HG02981 (cell line): ENCODE measurements around the gene RASD1.
"Not testable (repeated sequence)": the region's sequence is repeated elsewhere in the genome, so short reads cannot be mapped to it uniquely, and the experiment has no call there.

Source experiments
- ATAC-seq: cut with Tn5 transposase; IDR thresholded peaks from one replicate; pipeline ENCODE4 v1.9.1; 2021; ENCODE audit warnings: mild to moderate bottlenecking, moderate library complexity; ENCODE audit not compliant: unreplicated experiment

RASD1 gene

DNA sequence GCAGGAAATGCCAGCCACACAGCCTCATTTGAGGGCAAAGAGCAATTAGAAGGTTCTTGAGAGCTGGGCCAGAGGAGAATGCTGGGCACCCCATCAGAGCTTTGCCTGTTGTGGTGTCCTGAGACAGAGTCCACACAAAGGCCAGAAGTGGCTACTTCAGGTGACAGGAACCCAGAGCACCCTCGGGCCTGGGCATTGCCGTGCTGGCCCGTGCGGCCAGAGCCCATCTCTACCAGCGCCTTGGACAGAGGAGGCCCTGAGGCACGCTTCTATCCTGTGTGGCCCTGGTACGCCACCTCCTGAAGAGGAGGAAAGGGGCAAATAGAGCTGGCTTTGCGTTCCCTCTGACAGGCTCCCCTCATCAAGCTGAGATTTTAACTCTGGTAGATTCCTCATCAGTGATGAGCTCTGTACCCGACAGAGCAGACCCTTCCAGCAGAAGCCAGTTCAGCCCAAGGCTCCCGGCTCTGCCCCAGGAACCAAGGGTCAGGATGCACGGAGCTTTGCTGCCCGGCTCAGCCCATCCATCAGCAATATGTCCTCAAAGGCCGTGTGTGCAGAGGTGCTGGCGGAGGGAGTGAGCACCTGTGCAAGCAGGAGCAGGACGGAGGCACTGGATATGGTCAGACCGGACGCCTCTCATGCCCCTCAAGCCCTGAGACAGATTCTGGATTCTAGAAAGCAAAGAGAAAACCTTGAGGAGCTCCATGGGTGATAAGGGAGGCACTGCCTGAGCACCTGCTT, 3.4 kb upstream of the RASD1 start:
- no peak for ATAC-seq

DNA sequence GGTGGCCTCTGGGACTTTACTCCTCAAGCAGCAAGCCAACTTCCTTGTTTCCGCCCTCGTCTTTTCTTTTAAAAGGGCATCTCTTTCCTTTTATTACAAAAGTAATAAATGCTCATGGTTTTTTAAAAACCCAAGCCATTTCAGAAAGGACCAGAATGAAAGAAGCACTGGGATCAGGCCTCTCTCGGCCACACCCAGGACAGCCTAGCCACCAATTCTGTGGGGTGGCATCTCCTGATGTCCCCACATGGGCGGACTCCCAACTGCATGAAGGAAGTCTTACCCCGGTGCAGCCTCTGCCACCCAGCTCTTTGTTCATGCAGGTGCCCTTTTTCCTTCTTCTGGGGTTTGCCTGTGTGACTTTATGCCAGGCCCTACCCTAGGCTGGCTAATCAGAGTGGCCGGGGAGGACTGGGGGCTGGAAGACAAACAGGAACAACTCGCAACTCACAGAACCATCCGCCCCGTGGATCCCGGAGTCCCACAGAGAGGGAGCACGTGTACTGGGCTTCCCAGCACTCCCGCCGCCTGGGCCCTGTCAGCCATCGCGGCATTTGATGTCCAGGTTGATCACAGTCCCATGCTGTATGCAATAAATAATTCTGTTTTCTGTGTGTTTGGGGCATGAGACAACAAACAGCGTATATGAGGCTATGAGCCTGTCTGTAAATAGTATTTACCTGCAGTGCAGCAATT, 2.6 kb upstream of the RASD1 start:
- ATAC-seq = no peak

DNA sequence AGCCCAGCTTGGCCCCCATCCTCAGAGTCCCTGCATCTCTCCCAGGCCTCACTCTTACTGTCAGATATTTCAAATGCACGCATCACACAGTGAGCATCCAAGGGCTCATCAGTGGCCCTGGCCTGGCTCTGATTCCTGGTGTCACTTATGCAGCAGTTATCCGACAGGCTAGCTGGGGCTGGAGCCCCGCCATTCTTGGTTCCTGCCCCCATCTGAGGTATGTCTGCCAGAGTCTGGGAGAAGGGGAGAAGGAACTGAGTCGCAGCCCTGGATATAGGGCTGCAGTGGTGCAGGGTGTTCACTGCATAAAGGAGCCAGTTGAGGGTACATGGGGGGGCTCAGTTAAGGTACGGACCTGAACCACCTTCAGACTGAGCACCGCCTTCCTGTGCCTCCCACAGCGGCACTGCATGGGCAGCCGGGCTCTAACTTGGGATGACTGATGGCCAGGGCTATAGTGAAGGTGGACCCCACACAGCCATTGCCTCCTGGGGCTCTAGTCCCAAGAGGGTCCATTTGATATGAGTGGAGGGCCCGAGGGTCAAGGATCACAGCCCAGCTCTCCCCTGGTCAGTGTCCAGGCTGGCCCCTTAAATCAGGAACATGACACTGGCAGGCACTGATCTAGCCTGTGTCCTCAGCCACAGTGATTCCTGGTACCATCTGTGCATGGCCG, 1.8 kb upstream of the RASD1 start:
- ATAC-seq = no peak

DNA sequence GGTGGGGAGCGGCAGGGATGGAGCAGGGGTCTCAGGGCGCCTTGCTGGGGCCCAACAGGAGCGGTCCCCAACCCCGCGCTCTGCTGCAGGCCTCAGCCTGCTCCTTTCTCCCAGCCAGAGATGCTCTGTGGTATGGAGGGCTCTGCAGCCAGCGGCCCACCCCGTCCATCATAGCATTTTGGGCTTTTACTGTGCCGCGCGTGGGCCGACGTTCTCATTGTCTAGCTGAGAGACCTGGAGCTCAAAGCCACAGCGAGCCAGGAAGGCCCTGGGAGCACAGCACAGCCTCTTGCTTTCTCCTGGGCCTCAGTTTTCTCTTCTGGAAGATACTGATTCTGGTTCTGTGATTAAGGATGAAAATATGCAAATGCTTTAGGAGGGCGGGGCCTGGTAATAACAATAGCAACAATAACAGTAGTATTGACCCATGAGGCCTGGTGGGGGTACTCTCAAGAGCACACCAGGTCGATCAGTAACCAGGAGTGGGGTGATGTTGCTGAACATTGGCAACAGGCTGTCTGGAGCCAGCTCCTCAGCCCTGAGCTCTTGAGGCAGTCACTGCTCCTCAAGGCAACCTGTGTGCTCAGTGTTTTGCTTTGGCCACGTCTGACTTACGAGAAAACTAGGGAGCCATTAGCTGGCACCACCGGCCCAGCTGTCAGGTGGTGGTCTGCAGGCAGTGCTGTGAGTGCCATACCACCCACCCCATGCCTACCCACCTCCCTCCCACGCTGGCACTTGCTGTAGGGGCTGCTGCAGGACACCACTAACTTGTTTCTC, 1.1 kb upstream of the RASD1 start:
- no peak for ATAC-seq

DNA sequence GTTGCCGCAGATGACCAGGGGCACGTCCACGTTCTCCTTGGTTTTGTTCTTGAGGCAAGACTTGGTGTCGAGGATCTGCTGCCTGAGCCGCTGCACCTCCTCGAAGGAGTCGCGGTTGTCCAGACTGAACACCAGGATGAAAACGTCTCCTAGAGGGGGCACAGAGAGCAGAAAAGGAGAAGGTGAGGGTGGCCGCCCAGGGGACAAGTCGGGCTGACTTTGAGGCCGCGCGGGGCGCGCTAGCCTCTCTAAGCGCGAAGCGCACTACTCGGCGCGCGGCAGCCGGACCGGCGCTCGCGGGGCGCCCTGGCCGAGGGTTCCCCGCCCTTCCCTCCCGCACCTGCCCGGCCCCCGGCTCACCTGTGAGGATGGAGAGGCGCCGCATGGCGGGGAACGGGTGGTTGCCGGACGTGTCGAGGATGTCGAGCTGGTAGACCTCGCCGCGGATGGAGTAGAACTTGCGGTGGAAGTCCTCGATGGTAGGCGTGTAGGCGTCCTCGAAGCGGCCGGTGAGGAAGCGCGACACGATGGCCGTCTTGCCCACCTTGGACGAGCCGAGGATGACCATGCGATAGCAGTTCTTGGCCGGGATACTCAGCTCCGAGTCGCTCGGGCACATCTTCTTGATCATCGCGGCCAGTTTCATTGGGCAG, 533 bp downstream of the RASD1 start:
- ATAC-seq = no peak

DNA sequence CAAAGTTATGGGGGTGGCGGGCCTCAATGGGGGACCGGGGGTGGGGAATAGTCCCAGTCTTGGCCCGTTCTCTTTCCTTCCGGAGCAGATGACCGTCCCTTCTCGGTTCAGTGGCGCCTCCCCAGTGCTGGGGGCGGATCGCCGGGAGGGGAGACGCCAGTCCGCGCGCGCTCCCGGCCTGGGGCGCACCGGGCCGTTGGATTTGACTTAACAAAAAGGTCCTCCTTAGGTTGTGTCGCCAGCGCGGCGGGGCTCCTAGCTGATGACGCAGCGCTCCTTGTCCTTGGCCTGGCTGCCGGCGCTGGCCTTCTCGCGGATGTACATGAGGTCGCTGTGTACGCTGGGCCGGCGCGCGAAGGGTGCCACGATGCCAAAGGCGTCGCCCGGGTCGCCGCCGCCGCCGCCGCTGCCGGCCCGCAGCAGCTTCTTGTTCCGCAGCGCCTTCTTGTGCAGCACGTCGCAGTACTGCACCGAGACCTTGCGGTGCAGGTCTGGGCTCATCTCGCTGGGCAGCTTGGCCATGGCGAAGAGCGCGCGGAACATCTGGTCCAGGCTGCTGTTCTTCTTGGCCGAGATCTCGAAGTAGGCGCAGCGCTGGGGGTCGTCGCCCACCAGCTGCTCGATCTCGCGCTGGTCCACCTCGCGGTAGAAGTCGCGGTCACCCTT, 1.2 kb downstream of the RASD1 start:
- no peak for ATAC-seq

DNA sequence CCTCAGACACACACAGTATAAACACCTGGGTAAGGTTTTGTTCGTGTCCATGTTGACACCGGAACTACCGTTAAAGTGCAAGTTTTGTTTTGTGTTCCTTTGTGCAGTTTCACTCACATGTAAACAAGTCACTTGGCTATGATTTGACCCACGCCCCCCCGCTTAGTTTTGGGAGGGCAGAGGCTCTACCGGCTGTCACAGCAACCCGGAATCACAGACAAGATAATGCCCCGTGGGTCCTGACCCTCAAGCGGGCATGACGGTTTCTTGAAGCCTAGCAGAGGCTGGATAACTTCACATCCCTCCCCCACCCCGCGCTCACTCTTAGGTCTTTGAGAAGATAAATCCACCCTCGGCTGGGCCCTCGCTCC, 1.7 kb downstream of the RASD1 start:
- no peak for ATAC-seq

DNA sequence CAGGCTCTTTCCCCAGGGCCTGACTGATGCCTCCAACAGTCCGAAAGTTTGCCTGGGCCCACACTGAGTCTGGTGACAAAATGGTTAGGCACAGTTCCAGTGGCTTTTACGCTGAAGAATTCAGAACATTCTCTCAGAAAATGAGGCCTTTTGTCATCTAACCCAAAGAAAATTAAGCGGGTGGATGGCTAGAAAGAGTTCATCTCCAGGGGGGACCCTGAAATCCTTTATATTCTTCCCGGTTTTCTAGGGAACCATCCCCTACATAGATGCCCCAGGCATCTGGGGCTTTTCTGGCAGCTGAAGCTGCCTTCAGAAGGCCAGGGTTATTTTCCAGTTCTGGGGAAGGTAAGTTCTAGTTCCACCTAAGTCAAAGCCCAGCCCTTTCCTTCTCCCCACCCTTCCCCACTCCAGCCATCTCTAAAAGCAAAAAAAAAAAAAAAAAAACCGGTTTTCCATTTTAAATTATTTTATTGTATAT, 2.2 kb downstream of the RASD1 start:
- no peak for ATAC-seq

DNA sequence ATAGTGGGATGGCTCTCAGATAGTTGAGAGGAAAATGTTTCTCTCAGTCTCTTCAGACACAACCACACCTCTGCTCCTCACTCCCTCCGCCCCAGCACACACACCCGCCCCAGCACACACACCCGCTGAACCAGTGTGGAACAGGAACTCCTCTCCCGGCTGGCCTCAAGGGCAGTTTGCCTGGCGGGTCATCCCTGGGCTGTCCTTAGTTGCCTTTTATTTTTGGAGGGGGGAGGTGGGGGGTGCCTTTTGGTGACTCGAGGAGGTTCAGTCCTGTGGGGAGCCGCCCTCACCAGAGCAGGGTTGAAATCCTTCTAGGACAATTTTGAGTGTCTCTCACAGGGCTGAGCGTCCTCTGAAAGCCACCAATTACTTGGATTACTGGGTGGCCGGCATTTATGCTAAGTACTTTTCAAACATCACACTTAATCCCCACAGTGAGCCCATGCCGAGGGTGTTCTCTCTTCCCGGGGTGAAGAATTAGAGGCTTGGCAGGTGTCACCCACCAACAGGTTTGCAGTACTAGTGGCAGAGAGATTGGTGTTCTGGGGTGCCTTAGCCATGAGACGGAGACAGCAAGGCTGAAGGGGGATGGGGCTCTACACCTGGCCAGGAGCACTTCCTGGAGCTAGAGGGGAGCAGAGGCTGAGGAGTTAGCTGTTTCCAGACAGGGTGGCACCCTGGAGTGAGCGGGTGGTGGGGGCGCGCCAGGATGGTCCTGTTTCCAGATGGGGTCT, 2.8 kb downstream of the RASD1 start:
- ATAC-seq = no peak

DNA sequence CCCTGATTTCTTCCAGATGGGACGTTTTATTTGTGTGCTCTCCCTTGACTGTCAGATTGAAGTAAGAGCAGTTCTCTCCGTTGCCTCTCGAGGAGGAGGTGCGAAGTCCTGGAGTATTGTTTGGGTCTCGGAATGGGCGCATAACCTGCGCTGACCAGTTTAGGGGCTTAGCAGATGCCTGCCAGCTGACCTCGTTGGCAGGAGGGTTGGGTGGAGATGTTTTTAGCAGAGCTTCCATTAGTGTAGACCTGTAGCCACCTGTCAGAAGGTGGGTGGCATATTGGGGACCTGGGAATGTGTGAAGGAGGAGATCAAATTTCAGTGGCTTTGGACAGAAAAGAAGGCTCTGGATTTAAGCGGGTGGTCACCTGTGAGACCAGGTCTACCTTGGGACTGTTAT, 3.6 kb downstream of the RASD1 start:
- ATAC-seq = no peak

DNA sequence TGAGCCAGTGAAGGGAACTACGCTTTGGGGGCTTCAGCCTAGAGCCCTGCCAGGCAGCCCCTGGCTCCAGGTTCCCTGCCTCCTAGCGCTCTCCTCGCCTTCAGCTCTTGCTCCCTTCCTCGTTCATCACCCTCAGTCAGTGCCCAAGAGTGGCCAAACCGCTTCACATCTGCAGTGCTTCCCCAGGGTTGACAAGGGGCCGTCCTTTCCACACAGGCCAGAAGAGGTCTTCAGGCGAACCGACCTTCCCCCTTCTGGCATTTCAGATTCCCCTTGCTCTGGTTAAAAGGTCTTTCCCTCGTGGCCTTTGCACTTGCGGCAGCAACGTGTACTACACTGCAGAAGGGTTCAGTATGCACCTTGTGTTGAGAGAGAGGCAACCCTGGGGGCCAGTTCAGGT, 4.1 kb downstream of the RASD1 start:
- no peak for ATAC-seq

DNA sequence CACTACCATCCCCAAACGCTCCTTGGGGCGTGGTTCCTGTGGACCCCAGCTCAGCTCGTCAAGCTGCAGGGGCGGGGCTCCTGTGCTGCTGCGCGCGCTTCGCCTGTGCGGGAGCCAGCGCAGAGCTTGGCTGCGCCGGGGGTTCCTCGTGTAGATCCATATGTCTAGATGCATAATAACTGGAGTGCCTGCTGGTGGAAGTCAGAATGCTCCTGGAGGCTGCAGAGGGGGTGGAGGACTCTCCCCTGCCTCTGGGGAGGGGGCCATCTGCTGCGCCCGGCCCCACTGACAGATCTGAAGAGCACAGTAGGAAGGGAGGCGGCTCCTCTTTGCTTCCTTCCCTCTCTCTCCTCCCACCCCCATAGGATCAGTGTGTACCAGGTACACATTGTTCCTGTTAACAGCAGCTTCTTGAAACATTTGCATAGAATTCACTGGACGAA, 4.6 kb downstream of the RASD1 start:
- ATAC-seq = no peak

DNA sequence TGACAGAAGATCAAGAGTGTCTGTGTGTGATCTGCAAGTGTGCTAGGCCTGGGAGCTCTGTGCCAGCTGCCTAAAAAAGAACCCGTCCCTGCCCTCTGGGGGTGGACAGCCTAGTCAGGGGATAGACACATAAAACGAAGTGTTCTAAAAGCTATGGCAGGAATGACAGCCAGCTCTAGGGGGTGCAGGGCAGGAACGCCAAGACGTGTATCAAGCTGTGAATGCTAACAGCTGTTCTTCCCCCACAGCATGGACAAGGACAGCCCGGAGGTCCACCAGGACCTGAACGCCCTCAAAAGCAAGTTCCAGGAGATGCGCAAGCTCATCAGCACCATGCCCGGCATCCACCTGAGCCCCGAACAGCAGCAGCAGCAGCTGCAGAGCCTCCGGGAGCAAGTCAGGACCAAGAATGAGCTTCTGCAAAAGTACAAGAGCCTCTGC, 5.1 kb downstream of the RASD1 start:
- no peak for ATAC-seq

DNA sequence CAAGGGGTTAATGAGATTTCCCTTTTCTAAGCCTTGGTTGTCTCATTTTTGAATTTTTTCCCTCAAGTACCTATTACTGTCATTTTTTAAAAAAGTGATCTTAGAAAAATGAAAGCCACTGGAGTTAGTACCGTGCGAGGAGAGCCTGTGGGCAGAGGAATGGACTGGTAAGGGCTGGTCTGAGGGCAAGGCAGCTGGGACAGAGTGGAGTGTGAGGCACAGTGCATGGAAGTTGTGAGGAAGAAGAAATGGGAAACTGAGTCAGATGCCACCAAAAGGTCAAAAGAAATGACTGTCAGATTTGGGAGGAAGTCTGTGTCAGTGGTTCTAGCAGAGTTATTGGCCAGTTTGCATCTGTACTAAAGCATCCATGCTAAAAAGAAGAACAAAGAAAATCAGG, 8.2 kb downstream of the RASD1 start:
- no peak for ATAC-seq

DNA sequence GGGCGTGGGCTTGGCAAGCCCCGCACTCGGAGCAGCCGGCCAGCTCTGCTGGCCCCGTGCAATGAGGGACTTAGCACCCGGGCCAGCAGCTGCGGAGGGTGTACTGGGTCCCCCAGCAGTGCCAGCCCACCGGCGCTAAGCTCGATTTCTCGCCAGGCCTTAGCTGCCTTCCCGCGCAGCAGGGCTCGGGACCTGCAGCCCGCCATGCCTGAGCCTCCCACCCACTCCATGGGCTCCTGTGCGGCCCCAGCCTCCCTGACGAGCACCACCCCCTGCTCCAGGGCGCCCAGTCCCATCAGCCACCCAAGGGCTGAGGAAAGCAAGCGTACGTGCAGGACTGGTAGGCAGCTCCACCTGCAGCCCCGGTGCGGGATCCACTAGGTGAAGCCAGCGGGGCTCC, 9.8 kb downstream of the RASD1 start:
- ATAC-seq = not testable (repeated sequence)

DNA sequence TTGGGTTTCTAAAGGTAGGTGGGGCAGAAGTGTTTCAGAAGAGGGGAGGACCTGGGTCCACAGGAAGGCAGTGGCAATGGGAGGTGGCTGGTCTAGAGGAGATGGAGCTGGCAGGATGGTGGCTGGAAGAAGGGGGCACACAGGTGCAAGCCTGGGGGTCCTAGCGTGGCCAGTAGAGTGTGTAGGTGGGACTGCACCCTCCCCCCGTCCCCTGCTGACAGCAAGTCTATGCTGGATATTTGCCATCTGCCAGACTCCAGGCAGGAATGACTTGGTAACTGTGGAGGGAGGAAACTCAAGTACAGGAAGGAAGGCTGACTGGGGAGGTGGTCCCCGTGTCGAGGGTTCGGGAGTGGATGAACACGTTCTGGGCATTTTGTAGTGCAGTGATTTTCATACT, 10.8 kb downstream of the RASD1 start:
- no peak for ATAC-seq

DNA sequence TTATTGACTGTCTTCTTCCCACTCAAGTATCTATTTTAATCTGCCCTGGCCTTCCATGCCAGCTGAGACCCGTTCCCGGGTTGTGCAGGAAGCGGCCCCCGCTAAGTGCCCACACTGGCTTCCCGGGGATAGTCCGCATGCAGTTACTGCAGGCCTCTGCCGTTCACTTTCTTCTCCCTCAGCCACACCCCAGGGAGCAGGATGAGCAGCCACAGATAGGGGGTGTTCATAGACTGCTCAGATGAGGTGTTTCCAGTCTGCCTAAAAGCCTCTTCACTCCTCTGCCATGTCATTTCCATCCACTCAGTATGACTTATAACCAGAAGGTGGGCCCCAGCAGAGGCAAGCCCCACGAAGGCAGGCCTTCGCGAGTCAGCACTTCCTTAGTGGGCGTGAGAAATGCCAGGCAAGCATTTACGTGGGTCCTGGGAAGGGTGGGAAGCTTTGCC, 11.7 kb downstream of the RASD1 start:
- ATAC-seq = no peak

DNA sequence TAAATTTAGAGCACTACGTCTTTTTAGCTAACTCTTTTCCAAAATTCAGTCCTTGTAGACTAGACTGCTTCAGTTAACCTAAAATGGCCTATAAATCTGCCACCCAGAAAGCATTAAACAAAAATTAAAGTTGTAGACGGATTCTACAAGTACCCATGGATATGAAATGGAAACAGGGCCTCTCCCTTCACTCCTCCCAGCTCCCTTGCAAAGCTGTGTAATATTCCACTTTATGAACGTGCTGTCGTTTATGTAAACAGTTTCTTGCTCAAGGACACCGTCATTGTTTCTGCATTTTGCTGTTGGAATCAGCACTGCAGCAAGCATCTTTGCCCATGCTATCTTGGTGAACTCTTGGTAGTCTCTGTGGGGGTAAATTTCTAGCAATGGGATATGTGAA, 14.3 kb downstream of the RASD1 start:
- ATAC-seq = no peak

DNA sequence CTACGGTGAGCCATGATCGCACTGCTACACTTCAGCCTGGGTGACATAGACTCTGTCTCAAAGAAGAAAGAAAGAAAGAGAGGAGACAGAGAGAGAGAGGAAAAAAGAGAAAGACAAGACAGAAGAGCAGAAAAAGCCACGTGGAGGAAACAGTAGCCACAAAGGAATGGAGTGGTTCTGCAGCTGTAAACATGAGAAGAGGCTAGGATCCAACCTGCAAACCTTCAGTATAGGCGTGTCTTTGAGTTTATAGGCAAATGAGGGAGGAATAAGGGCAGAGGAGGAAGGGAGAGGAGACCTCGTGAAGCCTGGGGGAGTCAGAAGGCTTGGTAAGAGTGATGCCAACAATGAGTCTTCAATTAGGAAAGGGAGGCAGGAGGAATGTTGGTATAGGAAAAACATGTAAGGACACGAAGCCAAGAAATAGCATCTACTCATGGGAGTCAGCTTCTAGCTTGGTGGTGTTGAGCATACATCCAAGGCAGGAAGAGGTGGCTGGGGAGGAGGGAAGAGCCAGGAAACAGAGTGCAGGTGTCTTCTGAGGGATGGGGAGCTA, 15.5 kb downstream of the RASD1 start:
- ATAC-seq = no peak
